ENCODE measurements around the gene SAMD11. TPM values are rescaled to one million over a fixed set of nuclear protein-coding genes. Genes with fewer than 3 reads are reported as not detected.

Gene SAMD11
- total RNA-seq, 1 experiment from 2014 or later: 2.3 TPM

- TF ChIP-seq ZNF281 (CRISPR knock-in tag; IDR thresholded peaks at IDR 0.05): no peak
- TF ChIP-seq RORB (CRISPR knock-in tag; IDR thresholded peaks at IDR 0.05): no peak
Observed at GRCh38 chr1:907611-908451, 15.9 kb upstream of the SAMD11 start (continued).

- no peak overlapping the region for H3K4me3 Mint-ChIP-seq
- ATAC-seq (no peak), DNase-seq (ENCODE audit: low spot score) (no peak)
- no peaks in the 10 kb centered on the region for H3K36me3 Mint-ChIP-seq
- no peak overlapping the region for H3K27ac Mint-ChIP-seq
- H3K27me3 Mint-ChIP-seq (ENCODE audit: low read depth): peaks cover 57% of the 10 kb centered on the region
- no peaks in the 10 kb centered on the region for H3K9me3 Mint-ChIP-seq
- POLR2A ChIA-PET: no interaction called here
- CTCF ChIA-PET: no interaction called here
- peaks cover 7% of the 10 kb centered on the region for H3K4me1 Mint-ChIP-seq
- TF ChIP-seq ZNF317 (CRISPR knock-in tag; IDR thresholded peaks at IDR 0.05; ENCODE audit: borderline replicate concordance, low read depth) (no peak), MLX (CRISPR knock-in tag; IDR thresholded peaks at IDR 0.05) (no peak), E2F5 (CRISPR knock-in tag; IDR thresholded peaks at IDR 0.05) (no peak), ZNF232 (CRISPR knock-in tag; IDR thresholded peaks at IDR 0.05) (no peak), ELF4 (CRISPR knock-in tag; IDR thresholded peaks at IDR 0.05; ENCODE audit: low read depth) (no peak), STAT6 (CRISPR knock-in tag; conservative IDR thresholded peaks at IDR 0.05; ENCODE audit: low read depth) (no peak), ZNF121 (CRISPR knock-in tag; IDR thresholded peaks at IDR 0.05) (no peak), CBFB (CRISPR knock-in tag; IDR thresholded peaks at IDR 0.05; ENCODE audit: low read depth) (no peak), FOXJ3 (CRISPR knock-in tag; IDR thresholded peaks at IDR 0.05; ENCODE audit: borderline replicate concordance) (no peak), MAX (CRISPR knock-in tag; IDR thresholded peaks at IDR 0.05) (no peak), ZNF671 (CRISPR knock-in tag; IDR thresholded peaks at IDR 0.05) (no peak), CREB1 (CRISPR knock-in tag; IDR thresholded peaks at IDR 0.05) (no peak), ATF3 (CRISPR knock-in tag; conservative IDR thresholded peaks at IDR 0.05) (no peak), ATF6 (CRISPR knock-in tag; IDR thresholded peaks at IDR 0.05) (no peak)
Observed at GRCh38 chr1:908661-909060, 15.1 kb upstream of the SAMD11 start.
